ENCODE results near the gene KDM5D.
A peak's percentile ranks its signal among the peaks of the same experiment; 100 is the strongest.

Gene KDM5D

GRCh38 chrY:19744381-19745378, at the start of gene KDM5D:
KDM5D (minus strand) TSS chrY:19744726; CDS start chrY:19744534, 192 bp downstream.
- peak within 1 kb of the TSS; percentile 69 for H3K4me2 ChIP-seq (ENCODE audit: low read length)
- no peaks in the 10 kb centered on the region for H3K9me3 ChIP-seq (ENCODE audit: control insufficient read depth, insufficient read depth, low read length)
- no peaks in the 10 kb centered on the region for H4K20me1 ChIP-seq (ENCODE audit: control insufficient read depth, insufficient read depth, low read depth, low read length)
- H3K27ac ChIP-seq (ENCODE audit: low read depth, low read length) = peak within 1 kb of the TSS; percentile 70
- no peaks in the 10 kb centered on the region for H3F3A ChIP-seq (ENCODE audit: control insufficient read depth, insufficient read depth)
- H3K27me3 ChIP-seq (ENCODE audit: control insufficient read depth, low read length) = no peaks in the 10 kb centered on the region
- peak within 1 kb of the TSS; percentile 90 for H3K4me3 ChIP-seq (ENCODE audit: low read length)
- TF ChIP-seq EZH2phosphoT487 (IDR thresholded peaks at IDR 0.05; ENCODE audit: borderline replicate concordance, low read length) = no peak
- TF ChIP-seq CTCF (IDR thresholded peaks at IDR 0.05; ENCODE audit: low read depth, low read length, poor library complexity, severe bottlenecking) = no peak
- H3K79me2 ChIP-seq (ENCODE audit: control insufficient read depth, low read length) = peaks cover 26% of the 10 kb centered on the region
- no peaks in the 10 kb centered on the region for H3K9me2 ChIP-seq (replicated peaks; ENCODE audit: control insufficient read depth, low read length)
- peaks cover 18% of the 10 kb centered on the region for H3K4me1 ChIP-seq (ENCODE audit: control insufficient read depth, low read length)
- H3K36me3 ChIP-seq (ENCODE audit: control insufficient read depth, low read length) = peaks cover 38% of the 10 kb centered on the region

- Histone ChIP-seq H3K4me2 (ENCODE audit: low read length) (no peak overlapping the region), H3K36me3 (ENCODE audit: control insufficient read depth, low read length) (no peaks in the 10 kb centered on the region), H3K4me1 (ENCODE audit: control insufficient read depth, low read length) (no peaks in the 10 kb centered on the region), H3K27me3 (ENCODE audit: control insufficient read depth, low read length) (no peaks in the 10 kb centered on the region), H3K79me2 (ENCODE audit: control insufficient read depth, low read length) (no peaks in the 10 kb centered on the region), H3K9me2 (replicated peaks; ENCODE audit: control insufficient read depth, low read length) (no peaks in the 10 kb centered on the region), H3F3A (ENCODE audit: control insufficient read depth, insufficient read depth) (no peaks in the 10 kb centered on the region), H4K20me1 (ENCODE audit: control insufficient read depth, insufficient read depth, low read depth, low read length) (no peaks in the 10 kb centered on the region), H3K9me3 (ENCODE audit: control insufficient read depth, insufficient read depth, low read length) (no peaks in the 10 kb centered on the region), H3K27ac (ENCODE audit: low read depth, low read length) (no peak overlapping the region), H3K4me3 (ENCODE audit: low read length) (no peak overlapping the region)
- no peak for TF ChIP-seq CTCF (IDR thresholded peaks at IDR 0.05; ENCODE audit: low read depth, low read length, poor library complexity, severe bottlenecking)
- no peak for TF ChIP-seq EZH2phosphoT487 (IDR thresholded peaks at IDR 0.05; ENCODE audit: borderline replicate concordance, low read length)
Measured at GRCh38 chrY:19768375-19768774, 23.8 kb upstream of the KDM5D start.

GRCh38 chrY:19743331-19743730, 1.2 kb downstream of the KDM5D start:
- Histone ChIP-seq H4K20me1 (ENCODE audit: control insufficient read depth, insufficient read depth, low read depth, low read length) (no peaks in the 10 kb centered on the region), H3F3A (ENCODE audit: control insufficient read depth, insufficient read depth) (no peaks in the 10 kb centered on the region), H3K27me3 (ENCODE audit: control insufficient read depth, low read length) (no peaks in the 10 kb centered on the region), H3K4me1 (ENCODE audit: control insufficient read depth, low read length) (peaks cover 18% of the 10 kb centered on the region), H3K9me2 (replicated peaks; ENCODE audit: control insufficient read depth, low read length) (no peaks in the 10 kb centered on the region), H3K9me3 (ENCODE audit: control insufficient read depth, insufficient read depth, low read length) (no peaks in the 10 kb centered on the region), H3K79me2 (ENCODE audit: control insufficient read depth, low read length) (peaks cover 26% of the 10 kb centered on the region), H3K4me2 (ENCODE audit: low read length) (peak overlapping the region; percentile 69), H3K27ac (ENCODE audit: low read depth, low read length) (no peak overlapping the region), H3K4me3 (ENCODE audit: low read length) (peak overlapping the region; percentile 90), H3K36me3 (ENCODE audit: control insufficient read depth, low read length) (peaks cover 47% of the 10 kb centered on the region)
- TF ChIP-seq EZH2phosphoT487 (IDR thresholded peaks at IDR 0.05; ENCODE audit: borderline replicate concordance, low read length) (no peak), CTCF (IDR thresholded peaks at IDR 0.05; ENCODE audit: low read depth, low read length, poor library complexity, severe bottlenecking) (no peak)

Measured in DOHH2 (cell line).